ENCODE measurements around the gene MAML2. TPM values are rescaled to one million over a fixed set of nuclear protein-coding genes. Genes with fewer than 3 reads are reported as not detected.
A peak's percentile ranks its signal among the peaks of the same experiment; 100 is the strongest.

MAML2 gene
- polyA plus RNA-seq, 3 donors = 0.57 to 7.6 (median 1.2) TPM

DNA sequence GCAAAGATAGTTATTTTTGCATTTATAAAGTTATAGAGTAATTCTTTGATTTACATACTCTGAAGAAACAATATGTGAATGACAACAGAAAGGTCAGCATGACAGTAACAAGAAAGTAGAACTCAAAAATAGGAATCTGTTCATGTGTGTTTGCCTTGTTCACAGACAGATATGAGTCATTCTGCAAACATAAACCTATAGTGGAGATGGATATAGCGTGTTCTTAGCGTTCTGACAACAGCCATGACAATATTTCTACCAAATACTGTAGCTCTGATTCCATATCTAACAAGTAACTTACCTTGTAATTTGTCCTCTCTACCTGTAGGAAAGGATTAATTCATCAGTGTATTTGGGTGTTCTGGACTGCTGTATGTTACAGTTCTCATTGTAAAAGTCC, 210.6 kb downstream of the MAML2 start:
- no peaks in the 10 kb centered on the region for H3K9me3 Mint-ChIP-seq

DNA sequence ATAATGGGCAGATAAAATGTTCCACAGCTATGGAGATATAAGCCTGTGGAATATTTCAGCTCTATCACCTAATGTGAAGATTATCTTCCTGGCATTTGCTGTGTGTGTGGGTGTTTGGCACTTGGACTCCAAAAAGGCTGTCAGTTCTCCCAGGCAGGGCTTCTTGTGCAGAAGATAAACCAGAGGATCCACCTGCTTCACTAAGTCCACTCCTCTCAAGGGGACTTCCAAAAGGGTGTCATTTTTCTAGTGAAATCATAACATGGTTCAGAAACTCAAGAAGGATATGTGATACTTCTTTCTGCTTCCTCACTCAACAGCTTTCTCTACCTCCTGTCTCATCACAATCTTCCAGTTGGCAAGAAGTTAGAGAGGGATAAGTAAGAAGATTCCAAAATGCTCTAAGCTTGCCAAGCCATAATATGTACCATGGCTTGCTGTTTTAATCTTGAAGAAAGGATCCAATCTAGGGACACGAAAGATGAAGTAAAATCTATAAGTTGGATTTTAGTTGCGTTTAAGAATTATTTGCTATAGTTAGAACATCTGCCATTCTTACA, 212.9 kb downstream of the MAML2 start:
- peaks cover 7 to 11% of the 10 kb centered on the region in 2 donors for H3K4me1 ChIP-seq (ENCODE audit: control insufficient read depth in 1 of 2, insufficient read depth in 2 of 2, low read length in 2 of 2)
- no peak overlapping the region for H3K9ac ChIP-seq (ENCODE audit: insufficient read depth, low read length, poor library complexity, severe bottlenecking)
- DNase-seq = no peak
- intact Hi-C loops (cut with micrococcal nuclease) = no loop called here
- H3K4me2 ChIP-seq (replicated peaks; ENCODE audit: extremely low read depth, low read length, poor library complexity, severe bottlenecking) = no peak overlapping the region
- no peaks in the 10 kb centered on the region for H3K36me3 ChIP-seq (replicated peaks in 1 of 2; ENCODE audit: control insufficient read depth in 1 of 2, insufficient read depth in 2 of 2, low read length in 2 of 2)
- peaks cover 0 to 3% of the 10 kb centered on the region in 2 donors for H3K36me3 Mint-ChIP-seq
- peaks cover 0 to 3% (median 0%) of the 10 kb centered on the region in 3 donors for H3K27me3 Mint-ChIP-seq (ENCODE audit: low read depth in 3 of 3)
- H3K9me3 Mint-ChIP-seq = no peaks in the 10 kb centered on the region
- H3K4me1 Mint-ChIP-seq = peaks cover 8% of the 10 kb centered on the region
- H3K27me3 ChIP-seq (ENCODE audit: control insufficient read depth in 2 of 2, insufficient read depth in 2 of 2, low read length in 2 of 2) = no peaks in the 10 kb centered on the region
- WGBS (ENCODE audit: insufficient coverage) = no CpG with 5 or more reads among the region's 2 CpGs
- no peak overlapping the region for H2AFZ ChIP-seq (ENCODE audit: insufficient read depth, low read depth, low read length, poor library complexity, severe bottlenecking)
- H3K4me3 Mint-ChIP-seq = no peak overlapping the region
- H3K9me3 ChIP-seq (replicated peaks in 1 of 2; ENCODE audit: control insufficient read depth in 1 of 2, insufficient read depth in 1 of 2, low read length in 2 of 2) = no peaks in the 10 kb centered on the region
- H3K27ac ChIP-seq (ENCODE audit: low read depth in 1 of 2, low read length in 2 of 2) = no peak overlapping the region
- TF ChIP-seq, protein P1, sequence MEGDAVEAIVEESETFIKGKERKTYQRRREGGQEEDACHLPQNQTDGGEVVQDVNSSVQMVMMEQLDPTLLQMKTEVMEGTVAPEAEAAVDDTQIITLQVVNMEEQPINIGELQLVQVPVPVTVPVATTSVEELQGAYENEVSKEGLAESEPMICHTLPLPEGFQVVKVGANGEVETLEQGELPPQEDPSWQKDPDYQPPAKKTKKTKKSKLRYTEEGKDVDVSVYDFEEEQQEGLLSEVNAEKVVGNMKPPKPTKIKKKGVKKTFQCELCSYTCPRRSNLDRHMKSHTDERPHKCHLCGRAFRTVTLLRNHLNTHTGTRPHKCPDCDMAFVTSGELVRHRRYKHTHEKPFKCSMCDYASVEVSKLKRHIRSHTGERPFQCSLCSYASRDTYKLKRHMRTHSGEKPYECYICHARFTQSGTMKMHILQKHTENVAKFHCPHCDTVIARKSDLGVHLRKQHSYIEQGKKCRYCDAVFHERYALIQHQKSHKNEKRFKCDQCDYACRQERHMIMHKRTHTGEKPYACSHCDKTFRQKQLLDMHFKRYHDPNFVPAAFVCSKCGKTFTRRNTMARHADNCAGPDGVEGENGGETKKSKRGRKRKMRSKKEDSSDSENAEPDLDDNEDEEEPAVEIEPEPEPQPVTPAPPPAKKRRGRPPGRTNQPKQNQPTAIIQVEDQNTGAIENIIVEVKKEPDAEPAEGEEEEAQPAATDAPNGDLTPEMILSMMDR (IDR thresholded peaks at IDR 0.05) = no peak
- H3K4me3 ChIP-seq (replicated peaks in 1 of 3; ENCODE audit: low read depth in 2 of 3, low read length in 3 of 3) = no peak overlapping the region
- H4K20me1 ChIP-seq (ENCODE audit: insufficient read depth, low read length) = no peaks in the 10 kb centered on the region
- H3K27ac Mint-ChIP-seq = no peak overlapping the region
- H3K79me2 ChIP-seq (ENCODE audit: insufficient read depth, low read length) = no peaks in the 10 kb centered on the region

More for the DNA sequence above, 210.6 kb downstream of the MAML2 start:
- Histone ChIP-seq H3K36me3 (replicated peaks in 1 of 2; ENCODE audit: control insufficient read depth in 1 of 2, insufficient read depth in 2 of 2, low read length in 2 of 2) (no peaks in the 10 kb centered on the region), H3K4me1 (ENCODE audit: control insufficient read depth in 1 of 2, insufficient read depth in 2 of 2, low read length in 2 of 2) (peaks cover 13 to 14% of the 10 kb centered on the region in 2 donors), H4K20me1 (ENCODE audit: insufficient read depth, low read length) (no peaks in the 10 kb centered on the region), H3K27ac (ENCODE audit: low read depth in 1 of 2, low read length in 2 of 2) (no peak overlapping the region), H3K27me3 (ENCODE audit: control insufficient read depth in 2 of 2, insufficient read depth in 2 of 2, low read length in 2 of 2) (no peaks in the 10 kb centered on the region), H3K9ac (ENCODE audit: insufficient read depth, low read length, poor library complexity, severe bottlenecking) (no peak overlapping the region), H3K4me2 (replicated peaks; ENCODE audit: extremely low read depth, low read length, poor library complexity, severe bottlenecking) (no peak overlapping the region), H3K9me3 (replicated peaks in 1 of 2; ENCODE audit: control insufficient read depth in 1 of 2, insufficient read depth in 1 of 2, low read length in 2 of 2) (no peaks in the 10 kb centered on the region), H2AFZ (ENCODE audit: insufficient read depth, low read depth, low read length, poor library complexity, severe bottlenecking) (no peak overlapping the region), H3K79me2 (ENCODE audit: insufficient read depth, low read length) (no peaks in the 10 kb centered on the region), H3K4me3 (replicated peaks in 1 of 3; ENCODE audit: low read depth in 2 of 3, low read length in 3 of 3) (no peak overlapping the region)
- TF ChIP-seq, protein P1 (IDR thresholded peaks at IDR 0.05) = no peak
- intact Hi-C loops (cut with micrococcal nuclease) = no loop called here
- Mint-ChIP-seq H3K4me3 (no peak overlapping the region), H3K36me3 (peaks cover 0 to 5% of the 10 kb centered on the region in 2 donors), H3K27me3 (ENCODE audit: low read depth in 3 of 3) (no peaks in the 10 kb centered on the region), H3K27ac (no peak overlapping the region), H3K4me1 (peaks cover 22% of the 10 kb centered on the region)
- DNase-seq = peak in 1 of 3 donors; percentile 4
- no CpG with 5 or more reads among the region's 2 CpGs for WGBS (ENCODE audit: insufficient coverage)
